SJCRH30 (cell line): ENCODE results near the gene ADGRL3. TPM values are rescaled to one million over a fixed set of nuclear protein-coding genes. Genes with fewer than 3 reads are reported as not detected.
"Not testable (repeated sequence)": the region's sequence is repeated elsewhere in the genome, so short reads cannot be mapped to it uniquely, and the experiment has no call there.

Experiments used
- DNase-seq, 2 experiments: peaks; one replicate each; pipeline ENCODE4 v3.0.0-alpha.2; 2015 to 2020
- H3K27ac ChIP-seq: fragments of 250-450 bp; sonication (Bioruptor Pico); 2 replicates; pipeline ENCODE4 v1.5.1; 2020; ENCODE audit warnings: mild to moderate bottlenecking, moderate library complexity
- H3K27me3 ChIP-seq: fragments of 250-450 bp; sonication (Bioruptor Pico); 2 replicates; pipeline ENCODE4 v1.5.1; 2020; ENCODE audit warnings: mild to moderate bottlenecking, moderate library complexity
- H3K36me3 ChIP-seq: fragments of 250-450 bp; sonication (Bioruptor Pico); 2 replicates; pipeline ENCODE4 v1.5.1; 2020; ENCODE audit warnings: mild to moderate bottlenecking, moderate library complexity
- H3K4me1 ChIP-seq: fragments of 250-450 bp; sonication (Bioruptor Pico); 2 replicates; pipeline ENCODE4 v1.5.1; 2020; ENCODE audit warnings: mild to moderate bottlenecking, moderate library complexity
- H3K4me3 ChIP-seq: fragments of 250-450 bp; sonication (Bioruptor Pico); 2 replicates; pipeline ENCODE4 v1.5.1; 2020; ENCODE audit warnings: mild to moderate bottlenecking, moderate library complexity
- H3K9me3 ChIP-seq: fragments of 250-450 bp; sonication (Bioruptor Pico); replicated peaks from 2 replicates; pipeline ENCODE4 v1.5.1; 2020; ENCODE audit warnings: mild to moderate bottlenecking, moderate library complexity
- total RNA-seq: library from RNA; depleted of rRNA; stranded (reverse); fragments of >200 nt; shearing (Covaris generic); gene quantifications from 2 replicates; pipeline ENCODE4 v1.2.3, GENCODE V29; 2014

Gene ADGRL3
- total RNA-seq, 1 experiment from 2014 or later, result 0.40 TPM

GRCh38 chr4:61852105-61852504, 652.0 kb downstream of the ADGRL3 start:
- not testable (repeated sequence) for H3K9me3 ChIP-seq, H3K4me1 ChIP-seq, H3K27ac ChIP-seq, H3K27me3 ChIP-seq, DNase-seq, H3K36me3 ChIP-seq, H3K4me3 ChIP-seq

- no peak overlapping the region for H3K4me3 ChIP-seq
- no peak for DNase-seq
- H3K4me1 ChIP-seq, result no peaks in the 10 kb centered on the region
- no peak overlapping the region for H3K27ac ChIP-seq
- no peaks in the 10 kb centered on the region for H3K36me3 ChIP-seq
- no peaks in the 10 kb centered on the region for H3K9me3 ChIP-seq
- no peaks in the 10 kb centered on the region for H3K27me3 ChIP-seq
Measured at GRCh38 chr4:61853041-61853440, 652.9 kb downstream of the ADGRL3 start.

GRCh38 chr4:61860376-61860775, 660.2 kb downstream of the ADGRL3 start:
- no peak for DNase-seq
- H3K4me3 ChIP-seq, result no peak overlapping the region
- no peaks in the 10 kb centered on the region for H3K27me3 ChIP-seq
- H3K9me3 ChIP-seq, result no peaks in the 10 kb centered on the region
- no peak overlapping the region for H3K27ac ChIP-seq
- no peaks in the 10 kb centered on the region for H3K4me1 ChIP-seq
- no peaks in the 10 kb centered on the region for H3K36me3 ChIP-seq

- H3K4me3 ChIP-seq, result no peak overlapping the region
- no peak for DNase-seq
- H3K36me3 ChIP-seq, result no peaks in the 10 kb centered on the region
- no peaks in the 10 kb centered on the region for H3K9me3 ChIP-seq
- H3K27me3 ChIP-seq, result no peaks in the 10 kb centered on the region
- H3K4me1 ChIP-seq, result no peaks in the 10 kb centered on the region
- H3K27ac ChIP-seq, result no peak overlapping the region
Measured at GRCh38 chr4:61864286-61864685, 664.2 kb downstream of the ADGRL3 start.

GRCh38 chr4:61866378-61867030, 666.4 kb downstream of the ADGRL3 start:
- H3K27ac ChIP-seq, result no peak overlapping the region
- DNase-seq, result no peak
- no peaks in the 10 kb centered on the region for H3K9me3 ChIP-seq
- H3K27me3 ChIP-seq, result no peaks in the 10 kb centered on the region
- H3K36me3 ChIP-seq, result no peaks in the 10 kb centered on the region
- no peaks in the 10 kb centered on the region for H3K4me1 ChIP-seq
- no peak overlapping the region for H3K4me3 ChIP-seq

GRCh38 chr4:61872983-61873382, 672.9 kb downstream of the ADGRL3 start:
- no peaks in the 10 kb centered on the region for H3K36me3 ChIP-seq
- DNase-seq, result no peak
- no peaks in the 10 kb centered on the region for H3K4me1 ChIP-seq
- H3K27ac ChIP-seq, result no peak overlapping the region
- H3K27me3 ChIP-seq, result no peaks in the 10 kb centered on the region
- no peak overlapping the region for H3K4me3 ChIP-seq
- no peaks in the 10 kb centered on the region for H3K9me3 ChIP-seq

GRCh38 chr4:61877266-61877665, 677.1 kb downstream of the ADGRL3 start:
- Histone ChIP-seq H3K27me3 (no peaks in the 10 kb centered on the region), H3K9me3 (no peaks in the 10 kb centered on the region), H3K27ac (no peak overlapping the region), H3K4me1 (no peaks in the 10 kb centered on the region), H3K36me3 (no peaks in the 10 kb centered on the region), H3K4me3 (no peak overlapping the region)
- no peak for DNase-seq

- H3K4me3 ChIP-seq, result no peak overlapping the region
- no peak overlapping the region for H3K27ac ChIP-seq
- H3K36me3 ChIP-seq, result no peaks in the 10 kb centered on the region
- H3K27me3 ChIP-seq, result no peaks in the 10 kb centered on the region
- DNase-seq, result no peak
- no peaks in the 10 kb centered on the region for H3K9me3 ChIP-seq
- H3K4me1 ChIP-seq, result no peaks in the 10 kb centered on the region
Measured at GRCh38 chr4:61877893-61878292, 677.8 kb downstream of the ADGRL3 start.

GRCh38 chr4:61882381-61882780, 682.3 kb downstream of the ADGRL3 start:
- Histone ChIP-seq H3K9me3 (no peaks in the 10 kb centered on the region), H3K36me3 (no peaks in the 10 kb centered on the region), H3K27me3 (no peaks in the 10 kb centered on the region), H3K27ac (no peak overlapping the region), H3K4me3 (no peak overlapping the region), H3K4me1 (no peaks in the 10 kb centered on the region)
- no peak for DNase-seq

- Histone ChIP-seq H3K27ac (no peak overlapping the region), H3K36me3 (no peaks in the 10 kb centered on the region), H3K4me1 (no peaks in the 10 kb centered on the region), H3K9me3 (no peaks in the 10 kb centered on the region), H3K4me3 (no peak overlapping the region), H3K27me3 (no peaks in the 10 kb centered on the region)
- no peak for DNase-seq
Measured at GRCh38 chr4:61886131-61886530, 686.0 kb downstream of the ADGRL3 start.

- H3K4me3 ChIP-seq, result no peak overlapping the region
- no peaks in the 10 kb centered on the region for H3K9me3 ChIP-seq
- no peak overlapping the region for H3K27ac ChIP-seq
- no peaks in the 10 kb centered on the region for H3K4me1 ChIP-seq
- no peaks in the 10 kb centered on the region for H3K27me3 ChIP-seq
- no peak for DNase-seq
- no peaks in the 10 kb centered on the region for H3K36me3 ChIP-seq
Measured at GRCh38 chr4:61889117-61889516, 689.0 kb downstream of the ADGRL3 start.

GRCh38 chr4:61890321-61890720, 690.2 kb downstream of the ADGRL3 start:
- H3K27ac ChIP-seq, result no peak overlapping the region
- DNase-seq, result no peak

GRCh38 chr4:61891953-61892352, 691.8 kb downstream of the ADGRL3 start:
- no peak for DNase-seq
- H3K4me3 ChIP-seq, result no peak overlapping the region
- no peak overlapping the region for H3K27ac ChIP-seq
- H3K36me3 ChIP-seq, result no peaks in the 10 kb centered on the region
- H3K27me3 ChIP-seq, result no peaks in the 10 kb centered on the region
- no peaks in the 10 kb centered on the region for H3K9me3 ChIP-seq
- H3K4me1 ChIP-seq, result no peaks in the 10 kb centered on the region

More at GRCh38 chr4:61890321-61890720, 690.2 kb downstream of the ADGRL3 start:
- Histone ChIP-seq H3K9me3 (no peaks in the 10 kb centered on the region), H3K4me1 (no peaks in the 10 kb centered on the region), H3K4me3 (no peak overlapping the region), H3K36me3 (no peaks in the 10 kb centered on the region), H3K27me3 (no peaks in the 10 kb centered on the region)

GRCh38 chr4:61896634-61897033, 696.5 kb downstream of the ADGRL3 start:
- DNase-seq, result peak in 1 of 2 experiments; percentile 2
- Histone ChIP-seq H3K27me3 (no peaks in the 10 kb centered on the region), H3K4me1 (no peaks in the 10 kb centered on the region), H3K4me3 (no peak overlapping the region), H3K27ac (no peak overlapping the region), H3K9me3 (no peaks in the 10 kb centered on the region), H3K36me3 (no peaks in the 10 kb centered on the region)

GRCh38 chr4:61909031-61909430, 708.9 kb downstream of the ADGRL3 start:
- Histone ChIP-seq H3K9me3 (no peaks in the 10 kb centered on the region), H3K4me3 (no peak overlapping the region), H3K4me1 (no peaks in the 10 kb centered on the region), H3K27me3 (no peaks in the 10 kb centered on the region), H3K36me3 (no peaks in the 10 kb centered on the region), H3K27ac (no peak overlapping the region)
- no peak for DNase-seq

- no peaks in the 10 kb centered on the region for H3K9me3 ChIP-seq
- no peaks in the 10 kb centered on the region for H3K36me3 ChIP-seq
- H3K27me3 ChIP-seq, result no peaks in the 10 kb centered on the region
- no peak for DNase-seq
- no peaks in the 10 kb centered on the region for H3K4me1 ChIP-seq
- H3K27ac ChIP-seq, result no peak overlapping the region
- H3K4me3 ChIP-seq, result no peak overlapping the region
Measured at GRCh38 chr4:61911313-61911756, 711.2 kb downstream of the ADGRL3 start.
